SH-SY5Y (cell line): ENCODE results near the gene CLDN9.

Source experiments
- GATA2 ChIP-seq: IDR thresholded peaks from 2 replicates; pipeline ENCODE4 v1.6.1; 2011; ENCODE audit warnings: mild to moderate bottlenecking, low read depth, low read length
- GATA3 ChIP-seq: IDR thresholded peaks from 2 replicates; pipeline ENCODE4 v1.6.1; 2011; ENCODE audit warnings: low read depth, mild to moderate bottlenecking, low read length, moderate library complexity

DNA sequence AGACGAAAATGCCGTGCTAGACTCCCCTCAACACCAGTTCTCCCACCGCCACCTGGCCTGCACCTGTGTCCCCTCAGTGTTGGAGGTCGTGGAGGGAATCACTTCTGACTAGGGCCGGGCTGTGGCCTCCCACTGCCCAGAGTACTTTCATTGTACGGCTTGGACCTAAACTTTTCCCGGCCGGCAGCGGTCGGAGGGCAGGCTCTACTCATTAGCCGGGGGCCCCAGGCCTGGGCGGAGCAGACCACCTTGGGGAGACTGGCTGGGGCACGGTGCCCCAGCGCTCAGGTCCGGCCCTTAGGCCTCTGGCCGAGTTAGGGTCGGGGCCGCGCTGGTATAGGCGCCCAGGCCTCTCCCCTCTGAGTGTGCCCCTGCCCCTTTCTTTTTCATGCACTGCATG, 4.6 kb downstream of the CLDN9 start:
- TF ChIP-seq GATA3 (no peak), GATA2 (no peak)
